GM18868 (cell line): ENCODE measurements around the gene MOV10L1.

Source experiments
- ATAC-seq: cut with Tn5 transposase; IDR thresholded peaks from one replicate; pipeline ENCODE4 v1.9.1; 2021; ENCODE audit warnings: mild to moderate bottlenecking, moderate library complexity; ENCODE audit not compliant: unreplicated experiment

The MOV10L1 gene

DNA sequence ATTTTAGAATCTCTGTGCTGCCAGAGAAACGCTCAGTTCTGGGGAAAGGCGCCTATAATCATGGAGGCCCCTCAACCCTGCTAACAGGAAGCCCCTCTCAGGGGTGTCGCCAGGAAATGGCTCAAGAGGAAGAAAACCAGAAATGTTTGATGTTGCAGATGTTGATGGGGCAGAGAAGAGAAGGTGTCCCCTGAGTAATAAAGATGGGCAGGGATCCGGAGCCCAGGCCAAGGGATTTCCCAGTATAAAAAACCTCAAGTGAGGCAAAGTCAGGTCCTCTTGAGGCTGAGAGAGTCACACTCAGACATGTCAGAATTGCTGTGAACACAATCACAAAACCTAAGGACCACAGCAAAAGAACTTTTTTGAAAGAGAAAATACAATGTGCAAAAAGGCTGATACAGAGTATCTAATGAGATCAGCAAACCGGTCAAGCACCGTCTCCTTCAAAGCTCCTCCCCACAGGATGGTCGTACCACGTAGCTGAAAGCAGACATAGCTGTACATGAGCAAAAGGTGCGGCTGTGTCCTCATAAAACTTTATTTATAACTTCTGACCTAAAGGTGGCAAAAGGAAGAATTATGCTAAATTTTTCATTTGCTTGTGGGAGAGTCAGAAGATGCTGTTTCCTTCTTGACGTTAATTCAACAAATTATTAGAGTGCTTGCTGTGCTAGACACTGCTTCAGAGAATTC lies 12.2 kb downstream of the MOV10L1 start:
- ATAC-seq: no peak

DNA sequence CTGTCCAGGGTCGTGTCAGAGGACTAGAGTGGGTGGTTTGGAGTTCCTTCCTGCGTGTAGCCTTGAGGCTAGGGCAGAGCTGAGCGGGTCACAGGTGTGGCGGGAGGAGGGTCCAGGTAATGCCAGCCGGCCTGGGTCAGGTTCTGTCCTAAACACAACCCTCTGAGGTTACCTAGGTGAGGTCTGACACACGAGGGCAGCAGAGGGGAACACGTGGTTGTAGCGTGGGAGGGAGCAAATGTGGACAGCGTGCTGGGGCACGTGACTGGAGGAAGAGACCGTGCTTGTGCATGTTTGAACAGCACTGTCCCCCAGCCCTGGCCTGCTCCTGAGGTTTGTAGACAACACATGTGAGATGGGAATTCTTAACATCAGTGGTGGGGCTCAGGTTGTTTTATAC lies 13.1 kb downstream of the MOV10L1 start:
- no peak for ATAC-seq

DNA sequence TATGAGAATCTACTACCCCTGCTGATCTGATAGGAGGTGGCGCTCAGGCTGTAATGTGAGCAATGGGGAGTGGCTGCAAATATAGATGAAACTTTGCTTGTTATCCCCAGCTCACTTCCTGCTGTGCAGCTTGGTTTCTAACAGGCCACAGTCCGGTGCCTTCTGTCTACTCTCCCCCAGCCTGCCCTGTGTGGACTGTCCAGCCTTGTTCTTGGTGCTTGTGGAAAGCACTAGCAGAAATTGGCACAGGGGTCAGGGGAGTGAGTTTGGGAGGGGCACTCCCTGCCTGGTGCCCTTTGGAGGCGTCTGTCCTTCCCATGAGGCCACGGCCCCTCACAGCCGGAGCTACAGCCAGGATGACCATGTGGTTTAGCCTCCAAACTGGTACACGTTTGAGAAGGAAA lies 14.3 kb downstream of the MOV10L1 start:
- ATAC-seq: no peak

DNA sequence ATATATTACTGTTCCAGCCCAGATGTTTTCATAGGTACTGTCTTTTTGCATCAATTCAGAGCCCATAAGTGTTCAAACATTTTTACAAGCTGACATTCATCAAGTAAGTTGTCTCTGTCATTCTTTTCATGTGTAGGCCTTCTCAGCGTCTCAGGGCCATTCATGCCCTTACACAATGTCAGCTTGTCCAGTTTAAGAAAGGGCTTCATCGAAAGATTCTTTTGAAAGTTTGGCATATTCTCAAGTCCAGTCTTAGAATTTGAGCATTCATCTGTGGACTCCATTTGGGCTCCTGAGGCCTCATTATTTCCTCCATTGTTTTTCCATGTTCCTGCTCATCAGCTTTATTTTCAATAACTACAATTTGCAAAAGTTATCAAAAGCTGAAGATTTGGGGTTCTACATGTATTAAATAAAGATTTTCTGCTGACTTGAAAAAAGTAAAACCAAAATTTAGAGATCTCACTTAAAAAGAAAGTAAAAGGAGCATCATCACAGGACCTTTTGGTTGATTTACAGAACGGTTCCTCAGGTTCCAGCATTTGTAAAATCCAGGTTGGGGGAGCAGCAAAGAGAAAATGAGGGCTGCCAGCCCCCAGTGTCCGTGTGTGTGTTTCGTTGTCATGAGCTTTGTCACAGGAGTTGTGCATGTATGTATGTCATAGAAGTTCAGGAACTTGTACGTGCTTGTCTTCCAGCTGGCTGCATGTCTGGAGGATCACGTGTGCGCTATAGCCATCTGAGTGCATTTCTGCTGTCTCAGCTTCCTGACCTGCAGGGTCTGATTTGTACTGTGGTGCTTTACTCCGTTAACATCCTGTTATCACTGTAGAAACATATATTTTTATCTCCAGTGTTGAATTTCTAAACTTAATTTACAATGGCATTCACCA lies 15.6 kb downstream of the MOV10L1 start:
- no peak for ATAC-seq

DNA sequence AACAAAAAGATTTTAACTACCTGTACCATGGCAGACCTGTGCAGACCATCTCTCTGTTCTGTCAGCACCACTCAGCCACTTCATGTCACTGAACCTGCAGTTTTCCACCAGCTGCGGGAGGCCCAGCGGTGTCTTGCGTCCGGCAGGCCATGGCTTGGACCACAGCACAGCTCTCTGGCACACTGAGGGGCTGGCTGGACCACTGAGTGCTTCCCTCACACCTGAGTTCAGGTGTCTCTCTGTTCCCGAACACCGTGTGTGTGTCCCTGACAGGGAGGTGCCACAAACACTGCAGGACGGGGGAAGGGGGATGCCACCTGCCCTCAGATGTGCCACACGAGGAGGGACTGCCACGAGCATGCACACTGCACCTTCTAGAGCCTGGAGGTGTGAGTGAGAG lies 17.7 kb downstream of the MOV10L1 start:
- no peak for ATAC-seq

DNA sequence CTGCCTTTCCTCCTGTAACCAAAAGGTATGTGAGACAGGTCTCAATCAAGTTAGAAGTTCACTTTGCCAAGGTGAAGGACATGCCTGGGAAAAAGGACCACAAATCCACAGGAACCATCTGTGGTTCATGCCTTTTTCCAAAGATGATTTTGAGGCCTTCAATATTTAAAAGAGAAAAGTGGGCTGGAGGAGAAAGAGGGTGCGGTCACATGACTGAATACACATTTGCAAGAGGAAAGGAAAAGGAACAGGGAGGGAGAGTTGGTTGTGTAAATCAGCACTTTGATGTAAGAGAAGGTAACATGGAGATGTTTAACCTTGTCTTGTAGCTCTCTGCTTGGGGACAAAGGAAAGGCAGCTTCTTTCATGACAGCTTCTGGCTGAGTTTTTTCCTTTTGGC lies 21.2 kb downstream of the MOV10L1 start:
- ATAC-seq: no peak

DNA sequence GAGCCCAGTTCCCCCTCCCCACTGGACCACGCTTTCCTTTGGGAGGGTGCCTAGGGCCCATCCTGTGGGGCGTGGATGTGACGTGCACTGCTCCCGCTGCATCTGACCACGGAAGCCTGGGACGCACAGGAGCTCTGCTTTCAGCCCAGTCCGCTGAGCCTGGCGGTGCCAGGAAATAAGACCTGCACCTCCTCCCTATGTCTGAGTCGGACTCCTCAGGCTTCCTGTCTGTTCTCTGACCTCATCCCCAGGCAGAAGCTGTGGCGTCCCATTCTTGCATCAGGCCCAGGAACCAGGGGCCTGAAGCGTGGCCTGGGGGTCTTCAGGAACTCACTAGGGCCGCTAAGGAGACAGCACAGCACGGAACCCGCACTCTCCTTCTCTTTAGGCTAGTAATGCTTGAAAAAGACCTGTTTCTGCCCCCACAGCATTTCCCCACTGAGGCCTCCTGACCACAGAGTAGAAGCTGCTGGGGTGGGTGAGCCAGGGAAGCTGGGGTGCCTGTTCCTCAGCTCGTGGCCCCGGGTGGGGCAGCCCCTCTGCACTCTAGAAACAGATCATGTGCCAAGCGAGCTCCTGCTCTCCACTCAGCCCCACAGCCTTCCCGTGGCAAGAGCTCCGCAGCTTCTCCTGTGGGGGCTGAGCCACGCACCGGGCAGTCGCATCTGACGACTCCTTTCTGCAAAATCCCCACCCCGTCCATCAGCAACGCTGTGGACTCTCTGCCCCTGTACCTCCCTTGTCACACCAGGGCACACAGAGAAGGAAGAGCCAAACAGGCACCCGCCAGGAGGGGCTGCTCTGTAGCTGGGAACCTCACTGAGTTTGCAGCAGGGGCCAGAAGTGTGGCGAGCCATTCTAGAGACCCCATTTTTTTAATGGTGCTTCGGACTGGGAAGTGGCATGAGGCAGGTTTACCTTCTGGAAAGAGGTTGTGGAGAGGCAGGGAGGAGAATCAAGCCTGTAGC lies 22.6 kb downstream of the MOV10L1 start:
- no peak for ATAC-seq

DNA sequence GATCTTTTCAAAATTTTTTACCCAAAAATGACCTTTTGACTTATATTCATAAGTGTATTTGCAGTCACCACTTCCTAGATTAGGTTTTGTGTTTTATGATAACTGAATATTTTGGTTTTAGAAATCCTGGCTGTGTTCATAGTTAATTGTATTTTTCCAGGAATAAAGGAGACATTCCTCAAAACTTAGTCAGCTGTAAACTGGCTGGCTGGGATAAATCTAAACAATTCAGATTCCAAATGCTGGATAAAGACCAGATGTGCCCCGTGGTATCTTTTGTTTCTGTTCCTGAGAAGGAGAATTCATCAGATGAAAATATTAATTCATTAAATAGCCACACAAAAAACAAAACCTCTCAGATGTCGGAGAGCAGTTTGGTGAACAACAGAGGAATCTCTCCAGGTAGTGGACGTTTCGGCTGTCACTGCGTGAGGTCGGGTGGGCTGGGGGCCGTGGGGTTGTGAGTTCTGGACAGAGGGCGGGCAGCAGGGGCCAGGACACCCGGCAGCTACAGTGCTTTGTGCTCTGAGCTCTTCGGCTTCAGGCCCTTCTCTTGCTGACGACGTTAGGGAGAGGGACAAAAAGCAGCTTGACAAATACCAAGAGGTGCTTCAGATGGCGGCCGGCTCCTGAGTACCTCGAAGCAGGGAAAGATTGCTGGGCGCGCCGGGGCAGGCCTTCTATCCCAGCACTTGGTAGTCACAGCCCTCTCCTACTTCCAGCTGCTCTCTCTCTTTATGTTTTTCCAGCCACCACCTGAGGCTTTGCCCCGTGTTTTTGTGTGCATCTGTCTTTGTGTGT lies 24.6 kb downstream of the MOV10L1 start:
- ATAC-seq: no peak

DNA sequence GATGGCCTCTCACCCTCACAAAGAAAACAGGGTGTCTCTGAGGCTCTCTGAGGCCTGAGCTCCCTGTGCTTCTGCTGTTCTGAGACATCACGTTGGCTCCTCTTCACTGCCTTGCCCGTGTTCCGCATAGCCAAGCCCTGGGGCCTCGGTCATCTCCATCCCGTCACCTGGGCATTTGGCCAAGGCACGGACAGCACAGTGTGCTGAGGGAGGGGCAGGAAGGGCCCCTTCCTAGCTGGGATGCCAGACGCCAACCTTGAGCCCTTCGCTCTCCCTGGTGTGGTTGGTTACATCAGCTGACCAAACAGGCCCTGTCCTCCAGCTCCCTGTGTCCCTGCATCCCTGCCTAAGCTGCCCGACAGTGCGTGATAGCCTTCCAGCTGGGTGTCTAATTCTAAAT lies 25.9 kb downstream of the MOV10L1 start:
- no peak for ATAC-seq

DNA sequence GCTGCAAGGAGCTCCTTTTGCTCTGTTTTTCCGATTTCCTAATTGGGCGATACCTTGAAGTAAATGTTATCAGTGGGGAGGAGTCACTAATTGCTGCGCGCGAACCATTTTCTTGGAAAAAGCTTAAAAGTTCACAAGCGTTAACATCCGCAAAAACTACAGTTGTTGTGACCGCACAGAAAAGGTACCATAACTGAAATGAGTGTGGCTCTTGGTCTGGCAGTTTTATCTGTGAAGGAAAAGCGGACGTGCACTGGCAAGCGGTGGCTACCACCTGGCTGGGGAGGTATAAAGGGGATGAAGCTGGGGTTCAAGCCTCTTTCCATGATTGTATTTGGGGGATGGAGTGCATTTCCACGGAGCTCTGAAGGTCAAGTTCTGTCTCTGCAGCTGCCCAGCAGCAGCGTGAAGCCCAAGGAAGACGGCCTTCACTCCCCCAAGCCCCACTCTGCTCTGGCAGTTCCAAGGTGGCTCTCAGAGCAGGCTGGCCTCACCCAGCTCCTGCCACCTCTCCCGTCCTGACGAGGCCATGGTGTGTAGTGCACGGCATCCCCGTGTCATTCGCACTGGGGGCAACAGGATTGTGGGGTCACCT lies 27.5 kb downstream of the MOV10L1 start:
- ATAC-seq: no peak

DNA sequence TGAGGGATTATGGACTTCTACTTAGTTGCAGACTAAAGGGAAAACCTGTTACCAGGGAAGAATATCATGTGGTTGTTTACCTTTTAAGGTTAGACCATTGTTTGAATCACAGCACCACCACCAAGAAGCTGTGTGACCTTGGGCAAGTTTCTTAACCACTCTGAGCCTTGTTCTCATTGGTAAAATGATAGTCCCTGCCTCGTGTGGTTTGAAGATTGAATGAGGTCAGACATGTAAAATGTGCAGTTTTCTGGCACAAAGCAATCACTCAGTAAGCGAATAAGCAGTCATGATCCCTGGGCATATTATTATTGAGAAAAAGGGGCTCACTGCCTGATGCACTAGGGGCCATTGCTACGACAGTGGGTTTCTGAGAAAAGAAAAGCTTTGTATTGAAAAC lies 28.3 kb downstream of the MOV10L1 start:
- ATAC-seq: no peak

DNA sequence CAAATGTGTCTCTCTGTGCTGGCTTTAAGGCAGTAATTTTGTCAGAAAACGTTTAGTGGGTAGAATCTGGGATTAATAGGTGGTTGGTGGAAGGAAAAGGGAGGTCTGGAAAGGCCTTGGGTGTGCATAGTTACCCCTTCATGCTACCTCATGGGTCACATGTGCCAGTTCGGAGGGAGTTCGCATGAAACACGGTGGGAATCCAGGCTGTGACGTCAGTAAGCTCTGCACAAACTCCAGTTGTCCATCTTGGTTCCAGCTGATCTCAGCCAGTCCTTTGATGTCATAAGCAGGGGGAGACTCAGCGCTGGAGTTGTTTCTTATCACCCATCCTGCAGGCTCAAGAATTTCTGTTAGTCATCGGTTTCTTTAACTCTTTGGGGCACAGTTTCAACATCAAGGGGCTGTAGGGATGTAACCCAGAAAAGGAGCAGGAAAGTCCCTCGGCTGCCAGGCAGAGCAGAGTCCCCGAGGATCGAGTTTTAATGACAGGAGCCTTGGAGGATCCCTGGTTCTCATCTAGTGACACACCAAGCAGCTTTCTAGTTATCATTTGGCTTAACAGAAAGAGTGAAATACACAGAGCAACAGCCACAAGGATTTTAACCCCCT lies 28.9 kb downstream of the MOV10L1 start:
- ATAC-seq: no peak

DNA sequence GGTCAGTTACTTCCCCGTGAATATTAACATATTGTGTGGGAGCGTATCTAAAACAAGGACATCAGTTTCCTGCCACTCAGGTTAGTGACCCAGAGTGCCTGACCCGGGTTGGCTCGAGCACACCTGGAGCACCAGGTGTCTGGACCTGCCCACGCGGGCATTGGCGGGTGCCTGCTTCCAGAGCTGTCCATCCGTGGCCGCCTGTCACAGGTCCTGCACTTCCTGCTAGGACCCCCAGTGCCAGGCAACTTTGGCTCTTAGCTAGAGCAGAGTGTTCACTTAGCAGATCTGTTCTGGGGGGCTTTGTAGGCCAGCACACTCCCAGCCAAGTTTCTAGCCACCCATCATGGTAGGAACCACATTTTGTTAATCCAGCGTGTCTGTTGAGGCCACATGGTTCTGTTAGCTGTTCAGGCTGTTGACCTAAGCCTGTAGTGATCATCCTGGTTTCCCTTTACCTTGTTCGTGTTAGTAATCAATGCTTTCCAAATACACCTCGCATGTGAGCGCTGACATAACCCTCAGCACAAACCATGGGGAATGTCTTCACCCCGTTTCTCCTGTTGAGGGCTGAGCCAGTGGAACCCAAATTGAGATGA lies 29.5 kb downstream of the MOV10L1 start:
- ATAC-seq: no peak

DNA sequence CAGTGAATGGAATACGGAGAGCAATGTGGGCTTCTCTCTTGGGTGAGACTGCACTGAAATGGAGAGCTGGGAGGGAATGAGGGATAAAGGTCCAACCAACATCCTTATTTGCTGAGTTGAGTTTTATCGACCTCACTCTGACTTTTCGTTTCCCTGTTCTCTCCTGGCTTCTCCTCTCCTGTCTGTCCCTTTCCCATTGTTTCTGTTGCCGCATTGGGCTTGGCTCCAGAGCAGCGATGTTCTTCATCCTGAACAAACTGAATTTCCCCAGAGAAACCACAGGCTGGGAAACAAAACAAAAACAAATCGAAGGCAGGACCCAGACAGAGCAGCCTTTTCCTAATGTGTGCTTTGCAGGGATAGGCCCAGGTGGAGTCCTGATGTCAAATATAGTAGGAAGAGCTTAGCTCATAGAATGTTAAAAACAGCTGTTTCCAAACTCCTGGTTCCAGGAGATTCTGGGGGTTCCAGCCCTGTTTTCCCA lies 30.0 kb downstream of the MOV10L1 start:
- no peak for ATAC-seq

DNA sequence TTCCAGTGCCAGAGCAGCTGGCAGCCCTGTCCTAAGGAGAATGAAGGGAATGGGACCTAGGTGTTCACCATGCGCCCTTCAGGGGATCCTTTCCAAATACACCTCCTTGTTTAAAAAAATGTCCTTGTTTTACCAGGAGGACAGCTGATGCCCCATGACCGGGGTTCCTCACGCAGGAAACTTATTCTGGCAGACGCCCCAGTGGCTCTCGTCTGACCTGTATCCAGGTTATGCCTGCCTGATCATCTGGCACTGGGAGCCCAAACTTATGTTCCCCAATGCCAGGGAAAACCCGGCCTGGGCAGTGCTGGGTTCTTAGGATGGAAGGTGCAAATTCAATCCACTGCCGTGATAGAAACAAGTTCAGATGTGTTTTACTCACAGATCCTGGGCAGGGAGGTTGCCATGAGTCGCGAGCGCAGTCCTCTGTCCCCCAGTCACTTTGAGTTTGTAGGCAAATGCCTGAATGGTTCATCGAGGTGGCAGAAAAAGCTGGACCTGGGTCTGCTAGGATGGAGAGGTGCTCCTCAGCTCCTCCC lies 31.5 kb downstream of the MOV10L1 start:
- ATAC-seq: no peak

DNA sequence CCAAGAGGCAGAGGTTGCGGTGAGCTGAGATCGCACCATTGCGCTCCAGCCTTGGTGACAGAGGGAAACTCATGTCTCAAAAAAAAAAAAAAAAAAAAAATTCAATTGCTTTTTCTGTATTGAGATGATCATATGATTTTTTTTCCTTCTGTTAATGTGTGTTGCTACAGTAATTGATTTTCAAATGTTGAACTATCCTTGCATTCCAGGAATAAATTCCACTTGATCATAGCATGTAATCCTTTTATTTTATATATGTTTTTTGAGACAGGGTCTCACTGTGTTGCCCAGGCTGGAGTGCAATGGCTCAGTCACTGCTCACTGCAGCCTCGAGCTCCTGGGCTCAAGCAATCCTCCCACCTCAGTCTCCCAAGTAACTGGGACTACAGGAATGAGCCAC lies 33.3 kb downstream of the MOV10L1 start:
- no peak for ATAC-seq

DNA sequence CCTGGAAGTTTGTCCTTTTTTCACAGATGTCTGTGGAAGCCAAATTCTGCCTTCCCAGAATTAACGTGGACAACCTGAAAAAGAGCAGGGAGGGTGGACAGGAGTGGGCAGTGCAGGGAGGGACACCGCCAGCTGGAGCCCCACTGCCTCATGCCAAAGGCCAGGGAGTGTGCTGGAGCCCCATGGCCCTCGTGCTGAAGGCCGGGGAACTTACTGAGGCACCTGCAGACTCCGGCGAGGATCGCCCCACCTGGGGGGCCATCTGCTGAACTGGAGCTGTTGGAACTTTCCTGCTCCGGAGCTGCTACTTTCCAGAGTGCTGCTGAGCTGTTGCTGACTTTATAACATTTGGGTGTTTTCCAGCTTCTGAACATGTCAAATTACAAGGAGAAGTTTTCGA lies 35.2 kb downstream of the MOV10L1 start:
- no peak for ATAC-seq

DNA sequence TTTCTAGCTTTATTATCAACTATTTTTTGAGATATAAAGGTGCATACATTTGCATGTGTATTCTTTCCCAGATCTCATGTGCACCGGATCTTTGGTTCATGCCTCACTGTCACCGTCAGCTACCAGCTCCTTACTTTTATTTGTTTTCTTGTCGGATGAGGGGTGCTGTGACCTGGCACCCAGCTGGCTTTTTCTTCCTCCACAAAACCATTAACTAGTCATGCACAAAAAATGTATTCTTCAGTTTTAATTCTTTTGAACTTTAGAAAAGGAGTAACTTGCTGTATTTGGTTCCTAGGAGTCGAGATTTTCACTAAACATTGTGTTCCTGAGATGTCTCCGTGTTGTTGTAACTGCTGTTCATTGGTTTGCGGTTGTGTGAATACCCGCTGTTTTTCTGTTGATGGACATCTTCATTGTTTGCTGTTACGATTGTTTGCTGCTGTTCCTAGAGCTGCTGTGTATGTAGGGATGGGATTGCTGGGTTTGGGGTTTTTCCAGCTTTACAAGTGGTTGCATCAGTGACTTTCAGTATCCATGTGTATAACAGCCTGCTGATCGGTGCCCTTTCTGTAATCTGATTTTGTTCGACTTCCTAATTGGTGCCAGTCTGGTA lies 39.4 kb downstream of the MOV10L1 start:
- ATAC-seq: no peak
